ENCODE data around the gene CREB5.

CREB5 gene

GRCh38 chr7:28435732-28436378, 23.5 kb downstream of the CREB5 start:
- DNase-seq = no peak

- no peak for DNase-seq
These were observed 27.8 kb downstream of the CREB5 start for GRCh38 chr7:28440055-28440601.

GRCh38 chr7:28442540-28443420, 30.5 kb downstream of the CREB5 start:
- DNase-seq = peak; percentile 11

GRCh38 chr7:28446131-28446530, 33.8 kb downstream of the CREB5 start:
- no peak for DNase-seq

GRCh38 chr7:28447071-28447470, 34.8 kb downstream of the CREB5 start:
- no peak for DNase-seq

GRCh38 chr7:28448708-28449107, 36.4 kb downstream of the CREB5 start:
- DNase-seq = no peak

GRCh38 chr7:28452681-28453080, 40.4 kb downstream of the CREB5 start:
- no peak for DNase-seq

GRCh38 chr7:28455486-28455885, 43.2 kb downstream of the CREB5 start:
- no peak for DNase-seq

GRCh38 chr7:28456044-28456443, 43.7 kb downstream of the CREB5 start:
- no peak for DNase-seq

GRCh38 chr7:28458732-28459131, 46.4 kb downstream of the CREB5 start:
- no peak for DNase-seq

- DNase-seq = no peak
These were observed 47.0 kb downstream of the CREB5 start for GRCh38 chr7:28459306-28459705.

- no peak for DNase-seq
These were observed 53.4 kb downstream of the CREB5 start for GRCh38 chr7:28465697-28466096.

- no peak for DNase-seq
These were observed 54.0 kb downstream of the CREB5 start for GRCh38 chr7:28466341-28466740.

GRCh38 chr7:28466885-28467284, 54.6 kb downstream of the CREB5 start:
- DNase-seq = no peak

- no peak for DNase-seq
These were observed 57.2 kb downstream of the CREB5 start for GRCh38 chr7:28469562-28469961.

GRCh38 chr7:28470344-28470743, 58.0 kb downstream of the CREB5 start:
- no peak for DNase-seq

GRCh38 chr7:28472332-28472731, 60.0 kb downstream of the CREB5 start:
- no peak for DNase-seq

- DNase-seq = no peak
These were observed 61.4 kb downstream of the CREB5 start for GRCh38 chr7:28473571-28474281.

- DNase-seq = no peak
These were observed 61.9 kb downstream of the CREB5 start for GRCh38 chr7:28474282-28474638.

- DNase-seq = no peak
These were observed 62.3 kb downstream of the CREB5 start for GRCh38 chr7:28474640-28475039.

GRCh38 chr7:28477041-28477442, 64.7 kb downstream of the CREB5 start:
- DNase-seq = peak; percentile 85

- DNase-seq = no peak
These were observed 66.3 kb downstream of the CREB5 start for GRCh38 chr7:28478656-28479055.

- peak; percentile 62 for DNase-seq
These were observed 67.2 kb downstream of the CREB5 start for GRCh38 chr7:28479507-28479947.

Measured in suppressor macrophage treated with lipopolysaccharide for 4 hours (primary cell).